A673 (cell line): ENCODE measurements around the gene ZBTB16. TPM values are rescaled to one million over a fixed set of nuclear protein-coding genes. Genes with fewer than 3 reads are reported as not detected.

Experiments
- BruUV-seq: library from RNA; stranded (reverse); fragments of 400-500 nt; replicated peaks from 2 replicates; lab custom pipeline; 2021; lab: Mats Ljungman, UMichigan
- CTCF ChIA-PET: fragments of 300-600 bp; sonication (Branson Sonifier 250); formaldehyde crosslinking; loops from one replicate; lab custom pipeline; 2022; ENCODE audit warnings: antibody characterized with exemption; lab: Charles Lee
- POLR2A ChIA-PET: fragments of 300-600 bp; sonication (Branson Sonifier 250); formaldehyde crosslinking; loops from one replicate; lab custom pipeline; 2022; ENCODE audit warnings: antibody characterized with exemption; ENCODE audit not compliant: low non-redundant PET; lab: Charles Lee
- DNase-seq: peaks from one replicate; pipeline ENCODE4 v3.0.0-alpha.2; 2015; ENCODE audit warnings: low spot score
- H3K27ac ChIP-seq: fragments of 200-600 bp; sonication (generic); 2 replicates; pipeline ENCODE4 v1.5.1; 2016; ENCODE audit warnings: mixed run types, low read depth, mild to moderate bottlenecking, mixed read lengths, antibody characterized with exemption, low read length; ENCODE audit not compliant: poor library complexity, severe bottlenecking
- H3K27me3 ChIP-seq: fragments of 200-600 bp; sonication (generic); replicated peaks from 2 replicates; pipeline ENCODE4 v1.6.1; 2017; ENCODE audit warnings: mixed run types, low read depth, mild to moderate bottlenecking, mixed read lengths, antibody characterized with exemption, low read length; ENCODE audit not compliant: insufficient read depth, poor library complexity
- H3K36me3 ChIP-seq: fragments of 200-600 bp; sonication (generic); 2 replicates; pipeline ENCODE4 v1.6.1; 2016; ENCODE audit warnings: mixed run types, mild to moderate bottlenecking, mixed read lengths, antibody characterized with exemption, low read length; ENCODE audit not compliant: insufficient read depth, poor library complexity, severe bottlenecking
- H3K4me1 ChIP-seq: fragments of 200-600 bp; sonication (generic); 2 replicates; pipeline ENCODE4 v1.6.1; 2017; ENCODE audit warnings: mixed run types, mild to moderate bottlenecking, mixed read lengths, antibody characterized with exemption, low read length; ENCODE audit not compliant: insufficient read depth, poor library complexity, severe bottlenecking
- H3K4me3 ChIP-seq: fragments of 200-600 bp; sonication (generic); 2 replicates; pipeline ENCODE4 v1.5.1; 2016; ENCODE audit warnings: low read depth, mixed run types, mild to moderate bottlenecking, mixed read lengths, low read length; ENCODE audit not compliant: poor library complexity, severe bottlenecking
- H3K9me3 ChIP-seq: fragments of 200-600 bp; sonication (generic); 2 replicates; pipeline ENCODE4 v1.6.1; 2016; ENCODE audit warnings: mixed run types, low read depth, mild to moderate bottlenecking, mixed read lengths, antibody characterized with exemption, low read length; ENCODE audit not compliant: poor library complexity, severe bottlenecking
- EZH2 ChIP-seq: fragments of 200-600 bp; sonication (generic); IDR thresholded peaks from 2 replicates; pipeline ENCODE4 v1.6.1; 2017; ENCODE audit warnings: borderline replicate concordance, low read depth, mild to moderate bottlenecking, mixed read lengths, antibody characterized with exemption, low read length; ENCODE audit not compliant: poor library complexity, severe bottlenecking
- intact Hi-C: fragments of 100-400 bp; cut with micrococcal nuclease; formaldehyde crosslinking; loops from one replicate; pipeline ENCODE4 v1.10.0; 2022; ENCODE audit not compliant: unreplicated experiment
- total RNA-seq: library from RNA; stranded (reverse); gene quantifications from 2 replicates; pipeline ENCODE4 v1.2.3, GENCODE V29; 2021
- TF ChIP-seq, protein P1 (sequence below): fragments of 300-800, 200-600 bp; sonication (generic); conservative IDR thresholded peaks from 2 replicates; pipeline ENCODE4 v1.5.1; 2017; ENCODE audit warnings: low read depth, mild to moderate bottlenecking, antibody characterized with exemption, low read length, moderate library complexity, mixed read lengths

ZBTB16 gene
- total RNA-seq, 1 experiment from 2014 or later: 12.0 TPM

DNA sequence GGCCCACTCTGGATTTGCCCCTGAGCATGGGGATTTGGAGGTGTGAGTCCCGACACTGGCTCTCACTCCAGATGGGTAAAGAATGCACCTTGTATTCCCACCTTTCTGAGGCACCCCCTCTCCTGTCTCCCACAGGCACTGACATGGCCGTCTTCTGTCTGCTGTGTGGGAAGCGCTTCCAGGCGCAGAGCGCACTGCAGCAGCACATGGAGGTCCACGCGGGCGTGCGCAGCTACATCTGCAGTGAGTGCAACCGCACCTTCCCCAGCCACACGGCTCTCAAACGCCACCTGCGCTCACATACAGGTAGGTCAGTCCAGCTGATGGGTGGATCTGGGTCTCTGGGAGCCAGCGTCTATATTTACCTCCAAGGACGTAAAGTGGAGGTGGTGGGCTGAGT, 182.5 kb downstream of the ZBTB16 start:
- Histone ChIP-seq H3K36me3 (no peaks in the 10 kb centered on the region), H3K27me3 (no peaks in the 10 kb centered on the region), H3K9me3 (no peaks in the 10 kb centered on the region), H3K4me1 (peaks cover 3% of the 10 kb centered on the region), H3K27ac (no peak overlapping the region), H3K4me3 (no peak overlapping the region)
- DNase-seq: no peak
- ChIA-PET POLR2A (no interaction called here), CTCF (no interaction called here)
- BruUV-seq: no TSS peak
- intact Hi-C loops: no loop called here
- TF ChIP-seq EZH2: no peak
- TF ChIP-seq, protein P1, sequence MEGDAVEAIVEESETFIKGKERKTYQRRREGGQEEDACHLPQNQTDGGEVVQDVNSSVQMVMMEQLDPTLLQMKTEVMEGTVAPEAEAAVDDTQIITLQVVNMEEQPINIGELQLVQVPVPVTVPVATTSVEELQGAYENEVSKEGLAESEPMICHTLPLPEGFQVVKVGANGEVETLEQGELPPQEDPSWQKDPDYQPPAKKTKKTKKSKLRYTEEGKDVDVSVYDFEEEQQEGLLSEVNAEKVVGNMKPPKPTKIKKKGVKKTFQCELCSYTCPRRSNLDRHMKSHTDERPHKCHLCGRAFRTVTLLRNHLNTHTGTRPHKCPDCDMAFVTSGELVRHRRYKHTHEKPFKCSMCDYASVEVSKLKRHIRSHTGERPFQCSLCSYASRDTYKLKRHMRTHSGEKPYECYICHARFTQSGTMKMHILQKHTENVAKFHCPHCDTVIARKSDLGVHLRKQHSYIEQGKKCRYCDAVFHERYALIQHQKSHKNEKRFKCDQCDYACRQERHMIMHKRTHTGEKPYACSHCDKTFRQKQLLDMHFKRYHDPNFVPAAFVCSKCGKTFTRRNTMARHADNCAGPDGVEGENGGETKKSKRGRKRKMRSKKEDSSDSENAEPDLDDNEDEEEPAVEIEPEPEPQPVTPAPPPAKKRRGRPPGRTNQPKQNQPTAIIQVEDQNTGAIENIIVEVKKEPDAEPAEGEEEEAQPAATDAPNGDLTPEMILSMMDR: no peak

DNA sequence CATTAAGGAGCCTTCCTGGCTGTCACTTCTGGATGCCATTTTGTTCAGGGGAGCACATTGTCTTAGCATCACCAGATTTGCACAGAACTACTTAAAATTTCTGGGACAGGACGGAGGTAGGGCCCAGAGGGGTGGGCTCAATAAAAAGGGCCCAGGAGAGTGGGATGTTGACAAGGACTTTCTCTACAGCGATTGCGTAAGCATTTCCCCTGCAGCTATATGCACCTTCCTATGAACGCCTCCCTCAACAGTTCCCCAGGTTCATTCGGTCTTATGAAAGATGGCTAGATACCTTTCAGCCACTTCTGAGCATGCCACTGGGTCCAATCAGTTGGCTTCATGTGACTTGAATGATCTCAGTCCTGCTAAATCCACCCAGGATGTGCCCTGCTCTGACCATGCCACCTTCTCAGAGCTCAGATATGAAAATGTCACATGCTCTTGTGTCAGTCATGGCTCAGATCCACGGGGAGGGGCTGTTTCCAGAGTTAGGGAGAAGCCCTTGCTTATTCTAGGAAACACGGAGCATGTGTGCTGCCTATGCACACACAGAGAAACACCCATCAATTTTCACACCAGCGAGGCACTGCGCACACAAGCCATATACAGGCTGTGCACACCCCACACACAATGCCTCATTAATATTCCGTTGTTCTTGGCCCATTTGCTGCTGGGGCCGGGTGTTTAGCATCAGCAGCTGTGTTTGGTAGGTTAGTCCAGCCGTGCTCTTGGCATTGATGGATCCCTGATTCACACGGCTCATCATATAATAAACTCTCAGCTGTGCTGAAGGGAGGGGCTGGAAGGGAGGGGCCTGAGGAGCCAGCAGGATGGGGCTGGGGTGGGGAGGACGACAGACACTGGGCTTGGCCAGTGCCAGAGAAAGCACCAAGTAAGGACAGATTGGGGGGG, 184.2 kb downstream of the ZBTB16 start:
- H3K27ac ChIP-seq: no peak overlapping the region
- H3K4me3 ChIP-seq: no peak overlapping the region
- H3K36me3 ChIP-seq: no peaks in the 10 kb centered on the region
- H3K27me3 ChIP-seq: no peaks in the 10 kb centered on the region
- H3K4me1 ChIP-seq: no peaks in the 10 kb centered on the region
- BruUV-seq: no TSS peak
- no peak for DNase-seq
- ChIA-PET POLR2A (no interaction called here), CTCF (no interaction called here)
- no peak for TF ChIP-seq EZH2
- TF ChIP-seq, protein P1: no peak
- no peaks in the 10 kb centered on the region for H3K9me3 ChIP-seq
- intact Hi-C loops: no loop called here

DNA sequence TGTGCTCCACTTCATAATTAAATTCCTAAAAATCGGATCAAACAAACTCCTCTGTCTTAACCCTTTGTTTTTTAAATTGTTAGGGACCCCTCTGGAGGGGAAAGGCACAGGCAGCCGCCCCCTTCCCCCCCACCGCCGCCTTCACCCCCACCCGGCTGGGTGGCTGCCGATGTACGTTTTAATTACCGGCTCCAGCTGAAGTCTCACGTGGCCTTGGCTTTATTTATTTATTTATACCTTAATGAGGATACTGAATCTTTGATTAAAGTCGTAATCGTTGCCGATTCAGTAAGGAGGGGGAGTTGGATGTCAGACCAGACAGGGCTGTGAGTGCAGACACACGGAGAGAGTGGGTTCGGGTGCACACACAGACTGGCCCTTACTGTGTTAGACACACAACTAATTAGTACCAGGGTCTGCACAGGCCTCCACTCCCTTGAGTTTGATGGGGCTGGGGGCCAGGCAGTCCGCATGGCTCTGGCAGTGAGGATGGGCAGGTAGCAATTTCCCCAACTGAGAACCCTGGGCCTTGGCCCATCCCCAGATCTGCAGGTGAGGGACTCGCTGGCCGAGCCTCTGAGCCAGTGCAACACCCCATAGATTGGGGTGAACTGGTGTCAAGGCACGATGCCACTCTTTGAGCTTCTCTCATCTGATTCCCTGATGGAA, 185.3 kb downstream of the ZBTB16 start:
- Histone ChIP-seq H3K9me3 (no peaks in the 10 kb centered on the region), H3K36me3 (no peaks in the 10 kb centered on the region), H3K4me1 (no peaks in the 10 kb centered on the region), H3K27ac (no peak overlapping the region), H3K27me3 (no peaks in the 10 kb centered on the region), H3K4me3 (no peak overlapping the region)
- ChIA-PET POLR2A (no interaction called here), CTCF (no interaction called here)
- BruUV-seq: no TSS peak
- TF ChIP-seq, protein P1: no peak
- no peak for TF ChIP-seq EZH2
- intact Hi-C loops: no loop called here
- DNase-seq: no peak
